Non-pigmented ciliary epithelial cell (primary cell): ENCODE results near the gene UBE4B.
"Not testable (repeated sequence)": the region's sequence is repeated elsewhere in the genome, so short reads cannot be mapped to it uniquely, and the experiment has no call there.

ENCODE experiments used
- DNase-seq: peaks from one replicate; pipeline ENCODE4 v3.0.0-alpha.2; 2010; ENCODE audit warnings: low read depth

UBE4B gene

DNA sequence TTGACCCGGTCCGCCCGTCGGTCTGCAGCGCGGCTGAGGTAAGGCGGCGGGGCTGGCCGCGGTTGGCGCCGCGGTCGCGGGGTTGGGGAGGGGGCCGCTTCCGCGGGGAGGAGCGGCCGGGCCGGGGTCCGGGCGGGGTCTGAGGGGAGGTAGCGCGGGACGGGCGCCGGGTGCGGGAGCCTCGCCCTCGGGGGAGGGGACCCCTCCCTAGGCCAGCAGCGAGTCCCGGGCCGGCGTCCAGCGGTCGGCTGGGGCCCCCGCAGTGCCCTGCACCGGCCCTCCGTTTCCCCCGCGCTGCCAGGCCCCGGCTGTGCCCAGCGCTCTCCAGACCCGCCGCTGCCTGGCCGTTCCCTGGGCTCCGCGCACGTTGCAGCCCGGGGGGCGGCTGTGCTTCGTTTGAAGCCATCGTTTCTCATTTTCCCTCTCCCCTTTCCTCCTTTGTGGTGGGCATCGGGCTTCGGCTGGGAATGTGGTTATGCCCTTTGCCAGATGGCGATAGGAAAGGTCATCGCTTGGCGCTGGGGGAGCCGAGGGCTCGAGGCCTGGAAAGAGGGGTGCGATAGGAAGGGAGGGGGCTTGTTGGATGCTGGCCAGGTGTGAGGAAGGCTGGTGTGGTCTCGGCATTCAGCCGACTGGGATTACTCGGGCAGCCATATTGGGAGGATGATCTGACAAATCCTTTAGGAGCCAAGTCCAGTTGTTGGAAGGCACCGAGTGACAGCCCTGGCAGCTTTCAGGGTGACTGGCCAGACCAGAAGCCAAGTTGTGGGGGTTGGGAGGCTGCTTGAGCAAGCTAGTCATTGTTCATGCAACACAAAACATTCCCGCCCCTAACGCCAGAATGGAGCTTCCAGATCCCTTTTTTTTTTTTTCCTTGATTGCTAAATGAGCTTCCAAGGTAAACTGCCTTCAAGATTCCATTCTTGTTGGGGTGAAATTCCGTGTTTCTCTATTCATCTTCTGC, 178.4 kb downstream of the UBE4B start:
- no peak for DNase-seq

DNA sequence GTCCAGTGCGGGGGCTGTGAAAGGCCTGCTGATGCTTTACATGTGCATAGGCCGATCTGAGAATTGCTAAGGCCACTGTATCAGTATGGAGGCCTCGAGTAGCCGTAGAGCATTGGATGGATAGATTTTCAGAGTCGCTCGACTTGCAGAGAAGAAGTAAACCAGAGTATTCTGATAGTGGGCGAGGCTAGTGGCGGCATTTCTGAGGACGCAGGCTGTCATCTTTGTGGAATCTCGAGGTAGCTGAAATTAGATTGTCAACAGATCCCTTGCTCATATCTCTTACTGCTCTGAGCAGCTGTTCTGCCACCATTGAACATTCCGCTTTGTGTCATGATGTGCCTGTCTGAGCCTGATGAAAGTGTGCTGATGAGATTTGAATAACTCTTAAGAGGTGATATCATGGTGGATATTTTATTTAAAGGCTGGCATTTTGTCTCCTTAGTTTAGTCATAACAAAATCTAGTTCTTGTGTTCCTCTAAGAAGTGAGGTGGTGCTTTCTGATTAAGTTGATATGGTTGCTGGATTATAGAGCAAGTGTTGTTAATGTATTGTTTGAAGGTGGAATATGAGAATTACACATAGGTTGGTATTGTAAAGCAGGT, 179.2 kb downstream of the UBE4B start:
- no peak for DNase-seq

DNA sequence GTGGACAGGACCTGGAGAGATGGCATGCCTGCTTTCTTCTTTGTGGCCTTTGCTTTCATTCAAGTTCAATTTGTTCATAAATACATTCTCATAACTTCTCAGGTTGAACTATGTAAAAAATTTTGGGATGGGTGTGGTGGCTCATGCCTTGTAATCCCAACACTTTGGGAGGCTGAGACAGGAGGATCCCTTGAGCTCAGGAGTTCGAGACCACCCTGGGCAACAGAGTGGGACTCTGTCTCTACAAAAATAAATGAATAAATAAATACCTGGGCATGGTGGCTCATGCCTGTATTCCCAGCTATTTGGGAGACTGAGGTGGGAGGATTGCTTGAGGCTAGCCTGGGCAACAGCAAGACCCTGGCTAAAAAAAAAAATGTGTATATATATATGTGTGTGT, 179.7 kb downstream of the UBE4B start:
- no peak for DNase-seq

DNA sequence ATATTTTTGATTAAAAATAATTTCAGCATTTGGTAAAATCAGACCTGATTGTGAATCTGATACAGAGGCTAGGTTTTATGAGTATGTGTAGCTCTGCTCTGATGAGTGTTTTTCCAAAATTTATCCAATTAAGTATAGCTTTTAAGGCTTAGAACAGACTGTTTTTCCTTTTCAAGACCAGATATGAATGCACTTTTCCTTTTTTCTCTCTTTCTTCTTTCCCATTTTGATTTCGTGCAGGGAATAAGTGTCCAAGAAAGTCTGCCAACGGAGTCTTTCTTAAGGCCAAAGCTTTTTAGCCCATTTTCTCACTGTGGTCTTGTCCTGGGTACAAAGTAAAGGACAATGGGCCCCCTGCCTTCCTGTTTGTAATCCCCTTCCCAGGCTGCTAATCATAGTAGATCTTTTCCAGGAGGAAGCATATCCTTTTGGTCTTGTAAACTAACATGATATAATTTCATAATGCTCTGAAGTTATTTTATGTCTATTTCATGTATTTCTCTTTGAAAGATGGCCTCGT, 180.5 kb downstream of the UBE4B start:
- DNase-seq, result no peak

DNA sequence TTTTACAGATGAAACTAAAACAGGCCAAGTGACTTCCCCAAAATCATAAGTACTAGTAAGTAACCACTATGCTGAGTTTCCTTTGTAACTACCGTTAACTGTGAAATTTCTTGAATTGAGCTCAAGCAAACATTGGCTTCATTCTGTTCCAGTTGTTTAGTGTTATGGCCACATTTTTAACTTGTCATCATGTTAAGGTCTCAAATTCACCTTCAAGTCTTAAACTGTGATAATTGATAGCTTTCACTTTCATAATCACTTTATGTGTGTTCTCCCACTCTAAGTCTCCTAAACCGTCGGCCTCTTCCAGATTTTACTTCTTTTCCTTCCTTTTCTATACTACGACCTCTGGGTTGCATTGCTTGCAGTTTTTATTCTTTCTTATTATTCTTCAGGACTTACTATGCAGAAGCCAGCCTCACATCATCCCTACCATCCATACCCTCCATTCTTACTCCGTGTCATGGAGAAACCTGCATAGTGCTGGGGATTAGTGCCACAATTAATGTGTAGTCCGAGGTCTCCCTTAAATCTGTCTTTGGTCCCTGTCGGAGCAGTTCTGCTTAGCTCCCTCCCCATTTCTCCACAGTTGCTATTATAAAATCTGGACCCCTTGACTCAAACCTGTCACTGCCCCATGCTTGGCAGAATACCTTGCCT, 183.5 kb downstream of the UBE4B start:
- no peak for DNase-seq

DNA sequence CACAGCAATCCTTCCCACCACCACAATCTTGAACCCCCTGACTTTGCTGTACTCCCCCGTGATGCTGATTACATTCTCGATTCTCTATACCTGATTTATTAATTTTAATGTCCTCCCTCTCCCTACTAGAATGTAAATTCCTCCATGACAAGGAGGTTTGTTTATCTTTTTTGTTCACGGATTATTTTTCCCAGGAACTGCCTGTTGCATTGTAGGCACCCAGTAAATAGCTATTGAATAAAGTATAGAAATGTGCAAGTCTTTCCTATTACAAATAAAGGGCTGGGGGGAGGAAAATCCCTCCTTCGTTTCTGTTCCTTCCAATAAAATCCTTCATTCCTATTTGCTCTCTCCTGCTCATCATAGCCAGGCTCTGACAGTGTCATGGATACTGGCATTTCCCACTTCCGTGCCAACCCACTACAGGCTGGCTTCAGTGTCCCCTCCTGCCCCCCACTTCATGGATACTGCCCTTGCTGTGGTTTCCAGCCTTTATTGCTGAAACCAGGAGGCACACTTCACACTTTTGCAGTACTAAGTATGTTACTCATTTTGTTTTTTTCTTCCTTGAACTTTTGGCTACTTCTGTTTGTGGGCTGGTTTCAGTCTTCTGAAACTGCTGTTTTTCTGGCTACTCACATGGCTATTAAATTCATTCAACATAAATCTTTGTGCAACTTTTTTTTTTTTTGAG, 185.1 kb downstream of the UBE4B start:
- DNase-seq, result no peak

DNA sequence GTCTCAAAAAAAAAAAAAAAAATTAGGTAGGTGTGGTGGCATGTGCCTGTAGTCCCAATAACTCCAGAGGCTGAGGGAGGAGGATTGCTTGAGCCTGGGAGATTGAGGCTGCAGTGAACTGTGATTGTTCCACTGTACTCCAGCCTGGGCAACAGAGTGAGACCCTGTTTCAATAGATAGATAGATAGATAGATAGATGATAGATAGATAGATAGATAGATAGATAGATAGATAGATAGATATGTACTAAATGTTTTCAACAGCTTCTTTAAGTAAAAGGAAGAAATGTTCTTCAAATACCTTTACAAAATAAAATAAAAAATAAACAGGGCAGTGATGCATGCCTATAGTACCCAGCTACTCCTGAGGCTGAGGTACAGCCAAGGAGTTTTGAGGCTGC, 187.4 kb downstream of the UBE4B start:
- no peak for DNase-seq

DNA sequence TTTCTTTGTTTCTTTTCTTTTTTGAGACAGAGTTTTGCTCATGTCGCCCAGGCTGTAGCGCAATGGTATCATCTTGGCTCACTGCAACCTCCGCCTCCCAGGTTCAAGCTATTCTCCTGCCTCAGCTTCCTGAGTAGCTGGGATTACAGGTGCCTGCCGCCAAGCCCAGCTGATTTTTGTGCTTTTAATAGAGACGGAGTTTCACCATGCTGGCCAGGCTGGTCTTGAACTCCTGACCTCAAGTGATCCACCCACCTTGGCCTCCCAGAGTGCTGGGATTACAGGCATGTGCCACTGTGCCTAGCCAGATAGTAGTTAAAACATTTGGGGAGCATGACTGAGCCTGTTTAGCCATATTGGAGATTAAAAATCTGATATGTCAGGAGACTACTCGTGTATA, 187.9 kb downstream of the UBE4B start:
- not testable (repeated sequence) for DNase-seq

DNA sequence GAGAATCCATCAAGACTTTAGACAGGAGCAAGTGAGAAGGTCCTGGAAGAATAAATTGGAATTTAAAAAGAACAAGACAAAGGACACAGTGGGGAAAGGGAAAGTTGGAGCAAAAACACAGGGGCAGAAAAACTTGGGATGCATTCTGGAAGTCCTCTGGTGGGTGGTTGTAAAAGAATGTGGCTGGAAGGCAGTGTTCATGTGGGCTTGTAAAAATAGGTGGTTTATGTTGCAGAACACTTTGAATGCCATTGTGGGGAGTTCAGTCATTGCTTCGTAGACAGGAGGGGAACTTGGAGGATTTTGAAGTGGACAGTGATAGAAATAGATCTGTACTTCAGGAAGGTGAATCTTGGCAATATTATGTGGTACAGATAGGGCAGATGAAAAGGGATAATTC, 192.8 kb downstream of the UBE4B start:
- DNase-seq, result no peak

DNA sequence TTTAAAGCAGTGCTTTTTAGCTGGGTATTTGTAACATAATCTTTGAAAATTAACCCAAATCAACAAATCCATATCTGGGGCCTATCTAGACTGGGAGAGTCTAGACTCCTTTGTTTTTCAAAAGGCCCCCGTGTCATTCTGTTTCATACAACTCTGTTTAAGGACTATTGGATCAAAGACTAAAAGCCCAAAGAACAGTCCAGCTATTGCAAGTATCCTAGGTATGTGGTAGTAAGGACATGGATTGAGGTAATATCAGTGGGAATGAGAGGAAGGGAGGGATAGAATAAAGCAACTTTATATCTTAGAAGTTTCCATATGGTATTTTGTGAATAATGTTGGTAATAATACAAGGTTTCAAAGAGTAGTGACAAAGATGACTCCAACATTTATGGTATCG, 195.8 kb downstream of the UBE4B start:
- DNase-seq, result no peak

DNA sequence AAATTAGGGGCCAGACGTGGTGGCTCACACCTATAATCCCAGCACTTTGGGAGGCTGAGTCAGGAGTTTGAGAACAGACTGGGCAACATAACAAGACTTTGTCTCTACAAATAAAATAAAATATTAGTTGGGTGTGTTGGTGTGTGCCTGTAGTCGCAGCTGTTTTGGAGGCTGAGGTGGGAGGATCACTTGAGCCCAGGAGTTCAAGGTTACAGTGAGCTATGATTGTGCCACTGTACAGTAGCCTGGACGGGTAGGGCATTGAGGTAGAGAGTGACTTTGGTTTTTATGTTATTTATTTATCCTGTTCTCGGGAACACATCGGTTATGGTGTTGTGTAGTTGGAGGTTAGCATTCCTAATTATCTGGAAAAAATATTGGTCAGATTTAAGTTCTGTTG, 197.1 kb downstream of the UBE4B start:
- DNase-seq, result no peak
